Left ventricle myocardium inferior (tissue), 1 donor: ENCODE data around the gene PHLDB1. TPM values are rescaled to one million over a fixed set of nuclear protein-coding genes. Genes with fewer than 3 reads are reported as not detected.
"Not testable (repeated sequence)": the region's sequence is repeated elsewhere in the genome, so short reads cannot be mapped to it uniquely, and the experiment has no call there.

Experiments
- DNase-seq: peaks from one replicate; pipeline ENCODE4 v3.0.0-alpha.2; 2020
- H3K27ac ChIP-seq: fragments of 200-600 bp; replicated peaks from 2 replicates; pipeline ENCODE4 v1.8.0; 2021
- H3K27me3 ChIP-seq: fragments of 200-600 bp; 2 replicates; pipeline ENCODE4 v1.8.0; 2021; ENCODE audit warnings: low read depth
- H3K36me3 ChIP-seq: fragments of 200-600 bp; 2 replicates; pipeline ENCODE4 v1.8.0; 2021
- H3K4me1 ChIP-seq: fragments of 200-600 bp; 2 replicates; pipeline ENCODE4 v1.8.0; 2021
- H3K4me3 ChIP-seq: fragments of 200-600 bp; 2 replicates; pipeline ENCODE4 v1.8.0; 2021; ENCODE audit warnings: mild to moderate bottlenecking, moderate library complexity
- H3K9me3 ChIP-seq: fragments of 200-600 bp; replicated peaks from 2 replicates; pipeline ENCODE4 v1.8.0; 2021
- intact Hi-C: fragments of 100-400 bp; cut with micrococcal nuclease; formaldehyde crosslinking; loops from one replicate; pipeline ENCODE4 v1.11.0; 2022
- total RNA-seq: library from RNA; stranded (reverse); fragmentation: NEBNext Ultra II Directional; extraction: Animal tissue kit (Norgen Biotek cat#: 25700); gene quantifications from one replicate; pipeline ENCODE4 v1.2.1, GENCODE V29; 2021
- TF ChIP-seq, protein P1 (sequence below): fragments of 200-600 bp; IDR thresholded peaks from 2 replicates; pipeline ENCODE4 v1.8.0; 2021; ENCODE audit warnings: antibody characterized with exemption, mild to moderate bottlenecking, borderline replicate concordance
- donor health status: DM: no; HTN: yes; CAD: no; lungs with severe emphysema.

The PHLDB1 gene
- total RNA-seq, 1 donor from 2014 or later: 102 TPM

DNA sequence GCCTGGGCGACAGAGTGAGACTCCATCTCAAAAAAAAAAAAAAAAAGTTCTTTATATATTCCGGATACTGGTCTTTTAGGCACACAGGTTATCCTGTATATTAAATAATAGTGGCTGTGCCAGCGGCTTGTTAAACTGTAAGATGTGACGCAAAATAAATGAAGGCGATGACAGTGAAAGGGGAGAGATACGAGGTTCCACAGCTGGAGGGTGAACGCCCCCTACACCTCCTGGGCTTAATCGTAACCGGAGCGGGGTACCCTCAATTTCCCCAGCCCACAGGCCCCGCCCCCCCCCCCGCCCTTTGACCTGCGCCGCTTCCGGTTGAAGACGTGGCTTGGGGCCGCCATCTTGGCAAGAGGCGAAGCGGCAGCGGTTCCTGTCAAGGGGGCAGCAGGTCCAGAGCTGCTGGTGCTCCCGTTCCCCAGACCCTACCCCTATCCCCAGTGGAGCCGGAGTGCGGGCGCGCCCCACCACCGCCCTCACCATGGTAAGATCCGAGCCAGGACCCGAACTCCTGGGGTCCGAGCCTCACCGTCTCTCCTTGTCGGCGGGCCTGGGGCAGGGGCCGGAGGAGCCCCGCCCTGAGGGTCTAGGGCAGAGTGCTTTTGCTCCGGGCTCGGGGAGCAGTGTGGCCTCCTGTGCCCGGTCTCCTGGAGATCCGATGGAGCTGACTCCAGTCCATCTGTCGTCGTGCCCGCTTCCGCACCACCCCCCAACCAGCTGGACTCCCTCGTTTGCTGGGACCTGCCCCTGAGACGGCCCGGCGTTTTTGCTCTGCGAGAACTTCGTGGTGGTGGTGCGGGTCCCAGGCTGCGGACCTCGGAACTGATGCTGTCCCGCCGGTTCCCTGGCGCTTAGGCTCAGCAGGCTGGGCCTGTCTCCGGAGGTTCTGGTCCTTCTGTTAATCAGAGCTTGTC is 35.1 kb upstream of the PHLDB1 start, which contains the start of gene ARCN1:
ARCN1 (plus strand) TSS at position 349 of the 920 bp plus-strand sequence; CDS start at position 488, 139 bp downstream.
- no peaks in the 10 kb centered on the region for H3K9me3 ChIP-seq
- H3K4me3 ChIP-seq: peak within 1 kb of the TSS; percentile 97
- TF ChIP-seq, protein P1, sequence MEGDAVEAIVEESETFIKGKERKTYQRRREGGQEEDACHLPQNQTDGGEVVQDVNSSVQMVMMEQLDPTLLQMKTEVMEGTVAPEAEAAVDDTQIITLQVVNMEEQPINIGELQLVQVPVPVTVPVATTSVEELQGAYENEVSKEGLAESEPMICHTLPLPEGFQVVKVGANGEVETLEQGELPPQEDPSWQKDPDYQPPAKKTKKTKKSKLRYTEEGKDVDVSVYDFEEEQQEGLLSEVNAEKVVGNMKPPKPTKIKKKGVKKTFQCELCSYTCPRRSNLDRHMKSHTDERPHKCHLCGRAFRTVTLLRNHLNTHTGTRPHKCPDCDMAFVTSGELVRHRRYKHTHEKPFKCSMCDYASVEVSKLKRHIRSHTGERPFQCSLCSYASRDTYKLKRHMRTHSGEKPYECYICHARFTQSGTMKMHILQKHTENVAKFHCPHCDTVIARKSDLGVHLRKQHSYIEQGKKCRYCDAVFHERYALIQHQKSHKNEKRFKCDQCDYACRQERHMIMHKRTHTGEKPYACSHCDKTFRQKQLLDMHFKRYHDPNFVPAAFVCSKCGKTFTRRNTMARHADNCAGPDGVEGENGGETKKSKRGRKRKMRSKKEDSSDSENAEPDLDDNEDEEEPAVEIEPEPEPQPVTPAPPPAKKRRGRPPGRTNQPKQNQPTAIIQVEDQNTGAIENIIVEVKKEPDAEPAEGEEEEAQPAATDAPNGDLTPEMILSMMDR: no peak
- H3K27me3 ChIP-seq: no peaks in the 10 kb centered on the region
- peak; percentile 77 for DNase-seq
- H3K4me1 ChIP-seq: peaks cover 57% of the 10 kb centered on the region
- H3K27ac ChIP-seq: peak within 1 kb of the TSS; percentile 98
- no peaks in the 10 kb centered on the region for H3K36me3 ChIP-seq
- intact Hi-C loops: no loop called here

DNA sequence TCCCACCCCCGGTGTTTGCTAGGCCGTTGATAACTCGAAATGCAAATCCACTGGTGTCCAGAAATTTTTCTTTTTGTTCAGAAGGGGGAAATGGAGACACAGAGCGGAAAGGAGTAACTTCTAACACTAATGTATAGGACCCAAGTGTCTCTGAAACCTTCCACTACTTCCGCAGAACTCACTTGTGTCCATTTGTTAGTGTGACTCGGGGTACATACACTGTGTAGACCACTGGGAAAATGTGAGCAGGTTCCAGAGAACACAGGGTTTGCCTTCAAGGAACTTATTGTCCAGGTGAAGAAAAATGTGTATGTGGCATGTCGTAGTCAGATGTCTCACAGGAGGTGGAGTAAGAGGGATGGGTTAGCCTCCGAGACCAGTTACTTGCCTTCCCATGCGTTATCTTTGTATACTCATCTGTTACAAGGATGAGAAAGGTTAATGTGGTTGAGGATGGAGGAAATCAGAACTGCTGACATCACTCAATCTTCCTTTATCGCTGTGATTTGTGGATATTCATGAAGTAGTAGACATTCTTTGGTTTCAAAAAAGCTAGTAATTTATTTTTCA is 34.3 kb upstream of the PHLDB1 start:
- DNase-seq: no peak
- Histone ChIP-seq H3K4me3 (peak overlapping the region; percentile 97), H3K27me3 (no peaks in the 10 kb centered on the region), H3K9me3 (no peaks in the 10 kb centered on the region), H3K27ac (peak overlapping the region; percentile 98), H3K36me3 (no peaks in the 10 kb centered on the region), H3K4me1 (peaks cover 64% of the 10 kb centered on the region)
- intact Hi-C loops: no loop called here
- TF ChIP-seq, protein P1: no peak

DNA sequence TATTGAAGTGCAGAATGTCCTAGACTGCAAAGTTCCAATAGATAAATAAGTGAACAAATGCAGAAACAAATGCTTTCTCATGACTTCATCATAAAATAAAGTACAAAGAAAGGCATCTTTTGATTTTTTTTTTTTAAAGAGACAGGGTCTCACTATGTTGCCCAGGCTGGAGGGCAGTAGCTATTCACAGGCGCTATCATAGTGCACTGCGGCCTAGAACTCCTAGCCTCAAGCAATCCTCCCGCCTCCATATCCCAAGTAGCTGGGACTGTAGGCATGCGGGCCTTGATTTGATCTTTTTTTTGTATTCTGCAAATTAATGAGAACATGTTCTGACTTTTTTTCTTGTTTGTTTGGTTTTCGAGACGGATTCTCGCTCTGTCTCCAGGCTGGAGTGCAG is 32.8 kb upstream of the PHLDB1 start:
- DNase-seq: no peak
- peak overlapping the region; percentile 97 for H3K4me3 ChIP-seq
- peaks cover 80% of the 10 kb centered on the region for H3K4me1 ChIP-seq
- intact Hi-C loops: no loop called here
- H3K27me3 ChIP-seq: no peaks in the 10 kb centered on the region
- H3K9me3 ChIP-seq: no peaks in the 10 kb centered on the region
- TF ChIP-seq, protein P1: no peak
- H3K36me3 ChIP-seq: no peaks in the 10 kb centered on the region
- H3K27ac ChIP-seq: peak overlapping the region; percentile 13

DNA sequence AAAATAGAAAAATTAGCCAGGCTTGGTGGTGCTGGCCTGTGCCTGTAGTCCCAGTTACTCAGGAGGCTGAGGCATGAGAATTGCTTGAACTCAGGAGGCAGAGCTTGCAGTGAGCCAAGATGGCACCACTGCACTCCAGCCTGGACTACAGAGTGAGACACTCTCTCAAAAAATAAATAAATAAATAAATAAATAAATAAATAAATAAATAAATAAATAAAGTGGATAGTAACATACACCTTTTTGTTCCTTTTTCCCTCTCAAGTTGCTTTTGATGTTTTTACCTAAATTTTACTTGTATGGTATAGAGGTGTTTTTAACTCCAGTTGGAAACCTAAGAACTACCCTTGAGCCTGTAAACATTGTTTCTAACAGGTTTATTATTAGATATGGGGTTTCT is 29.4 kb upstream of the PHLDB1 start:
- Histone ChIP-seq H3K36me3 (peaks cover 12% of the 10 kb centered on the region), H3K4me1 (peaks cover 93% of the 10 kb centered on the region)
- H3K9me3 ChIP-seq, H3K27me3 ChIP-seq, H3K4me3 ChIP-seq, intact Hi-C loops, H3K27ac ChIP-seq, DNase-seq: not testable (repeated sequence)

DNA sequence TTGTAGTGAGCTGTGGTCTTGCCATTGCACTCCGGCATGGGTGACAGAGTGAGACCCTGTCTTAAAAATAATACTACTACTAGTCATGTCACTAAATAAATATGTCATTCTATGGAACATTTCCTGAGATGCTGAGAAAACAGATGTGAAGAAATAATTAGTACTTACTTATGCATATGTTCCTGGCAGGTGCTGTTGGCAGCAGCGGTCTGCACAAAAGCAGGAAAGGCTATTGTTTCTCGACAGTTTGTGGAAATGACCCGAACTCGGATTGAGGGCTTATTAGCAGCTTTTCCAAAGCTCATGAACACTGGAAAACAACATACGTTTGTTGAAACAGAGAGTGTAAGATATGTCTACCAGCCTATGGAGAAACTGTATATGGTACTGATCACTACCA is 26.4 kb upstream of the PHLDB1 start:
- DNase-seq: no peak
- H3K27me3 ChIP-seq: no peaks in the 10 kb centered on the region
- H3K4me1 ChIP-seq: peaks cover 62% of the 10 kb centered on the region
- no peaks in the 10 kb centered on the region for H3K9me3 ChIP-seq
- peaks cover 43% of the 10 kb centered on the region for H3K36me3 ChIP-seq
- no peak overlapping the region for H3K4me3 ChIP-seq
- TF ChIP-seq, protein P1: no peak
- intact Hi-C loops: no loop called here
- H3K27ac ChIP-seq: peak overlapping the region; percentile 65

DNA sequence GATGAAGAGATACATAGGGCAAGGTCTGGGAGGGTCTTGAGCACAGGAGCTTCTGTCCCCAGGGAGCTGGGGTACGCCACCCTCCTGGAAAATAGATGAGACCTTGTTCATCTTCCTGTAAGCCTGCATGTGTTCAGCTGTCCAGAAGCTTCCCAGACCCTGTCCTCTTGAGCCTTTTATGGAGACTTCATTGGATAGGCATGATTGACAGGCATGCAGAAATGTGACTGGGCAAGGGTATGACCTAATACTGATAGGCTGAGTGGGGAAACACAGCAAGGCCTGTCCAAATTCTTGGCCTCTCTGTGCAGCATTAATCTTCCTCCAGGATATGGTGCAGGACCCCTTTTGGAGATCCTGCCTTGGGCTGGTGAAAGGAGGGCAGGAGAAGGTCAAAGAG is 19.5 kb upstream of the PHLDB1 start:
- TF ChIP-seq, protein P1: no peak
- no peaks in the 10 kb centered on the region for H3K9me3 ChIP-seq
- H3K36me3 ChIP-seq: peaks cover 98% of the 10 kb centered on the region
- DNase-seq: no peak
- peaks cover 27% of the 10 kb centered on the region for H3K4me1 ChIP-seq
- no peaks in the 10 kb centered on the region for H3K27me3 ChIP-seq
- intact Hi-C loops: no loop called here
- peak overlapping the region; percentile 56 for H3K27ac ChIP-seq
- H3K4me3 ChIP-seq: no peak overlapping the region
